Measurements from ENCODE around the gene FAM210B.

DNA sequence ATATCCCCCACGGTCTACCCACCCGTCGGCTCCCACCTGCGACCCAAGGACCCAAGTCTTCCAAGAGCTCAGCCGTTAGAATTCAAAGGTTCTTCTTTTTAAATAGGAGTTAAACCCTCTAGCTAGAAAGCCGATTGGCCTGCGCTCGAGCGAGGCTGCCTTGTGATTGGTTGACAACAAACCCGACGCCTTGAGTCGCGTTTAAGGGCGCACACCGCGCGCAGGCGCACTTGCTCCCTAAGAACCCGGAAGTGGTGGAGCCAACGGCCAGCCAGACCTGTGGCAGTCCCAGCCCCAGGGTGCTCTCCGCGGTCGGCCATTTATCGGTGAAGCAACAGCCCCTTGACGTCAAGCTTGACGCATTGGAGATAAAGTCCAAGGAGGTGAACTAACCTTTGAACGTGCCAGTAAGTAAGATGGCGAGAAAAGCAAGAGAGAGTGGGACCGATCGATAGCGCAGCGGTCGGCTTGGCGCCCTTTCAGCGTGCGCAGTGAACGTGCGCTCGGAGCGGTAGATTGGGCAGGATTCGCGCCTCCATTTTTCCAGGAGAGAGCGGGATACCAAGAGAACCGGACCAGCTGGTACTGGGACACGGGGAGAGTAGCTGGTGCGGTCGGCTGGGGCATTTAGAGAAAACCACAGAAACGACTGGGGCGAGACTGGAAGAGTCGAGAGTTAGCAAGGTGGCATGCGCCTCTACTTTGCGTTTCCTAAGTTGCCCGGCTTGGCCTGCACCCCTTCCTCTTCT lies 33.5 kb downstream of the FAM210B start, which contains the start of the genes AURKA and CSTF1:
- TF ChIP-seq, protein P1, sequence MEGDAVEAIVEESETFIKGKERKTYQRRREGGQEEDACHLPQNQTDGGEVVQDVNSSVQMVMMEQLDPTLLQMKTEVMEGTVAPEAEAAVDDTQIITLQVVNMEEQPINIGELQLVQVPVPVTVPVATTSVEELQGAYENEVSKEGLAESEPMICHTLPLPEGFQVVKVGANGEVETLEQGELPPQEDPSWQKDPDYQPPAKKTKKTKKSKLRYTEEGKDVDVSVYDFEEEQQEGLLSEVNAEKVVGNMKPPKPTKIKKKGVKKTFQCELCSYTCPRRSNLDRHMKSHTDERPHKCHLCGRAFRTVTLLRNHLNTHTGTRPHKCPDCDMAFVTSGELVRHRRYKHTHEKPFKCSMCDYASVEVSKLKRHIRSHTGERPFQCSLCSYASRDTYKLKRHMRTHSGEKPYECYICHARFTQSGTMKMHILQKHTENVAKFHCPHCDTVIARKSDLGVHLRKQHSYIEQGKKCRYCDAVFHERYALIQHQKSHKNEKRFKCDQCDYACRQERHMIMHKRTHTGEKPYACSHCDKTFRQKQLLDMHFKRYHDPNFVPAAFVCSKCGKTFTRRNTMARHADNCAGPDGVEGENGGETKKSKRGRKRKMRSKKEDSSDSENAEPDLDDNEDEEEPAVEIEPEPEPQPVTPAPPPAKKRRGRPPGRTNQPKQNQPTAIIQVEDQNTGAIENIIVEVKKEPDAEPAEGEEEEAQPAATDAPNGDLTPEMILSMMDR (IDR thresholded peaks at IDR 0.05; ENCODE audit: insufficient read depth, low read length, poor library complexity, severe bottlenecking), result no peak
- TF ChIP-seq EZH2phosphoT487 (conservative IDR thresholded peaks at IDR 0.05; ENCODE audit: low read length), result no peak
